Measurements from ENCODE around the gene TSPOAP1. TPM values are rescaled to one million over a fixed set of nuclear protein-coding genes. Genes with fewer than 3 reads are reported as not detected.

The TSPOAP1 gene
- total RNA-seq, 1 experiment from 2014 or later = not detected

GRCh38 chr17:58330997-58331814 is 2.6 kb upstream of the TSPOAP1 start:
- H3K4me1 Mint-ChIP-seq (ENCODE audit: insufficient read depth, unreplicated experiment) = no peaks in the 10 kb centered on the region
- TF ChIP-seq CTCF (IDR thresholded peaks at IDR 0.05; ENCODE audit: unreplicated experiment) = no peak
- POLR2A ChIA-PET = interaction anchor here (0.7 kb wide), 1 partner anchor 363 kb away, joined by 3 read pairs; no protein-coding TSS in a partner anchor
- no peak for DNase-seq (ENCODE audit: unreplicated experiment)
- intact Hi-C loops (cut with micrococcal nuclease) = no loop called here
- no peaks in the 10 kb centered on the region for H3K9me3 Mint-ChIP-seq (ENCODE audit: unreplicated experiment)
- H3K27me3 Mint-ChIP-seq (ENCODE audit: insufficient read depth, unreplicated experiment) = peaks cover 28% of the 10 kb centered on the region
- BruUV-seq (replicated peaks) = no TSS peak
- CTCF ChIA-PET = interaction anchor here (0.7 to 1.0 kb wide), 2 partner anchors 14 to 74 kb away, joined by 3 to 6 read pairs; no protein-coding TSS in a partner anchor
- H3K27ac Mint-ChIP-seq (ENCODE audit: low read depth, unreplicated experiment) = no peak overlapping the region
- H3K4me3 Mint-ChIP-seq (ENCODE audit: unreplicated experiment) = no peak overlapping the region
- H3K36me3 Mint-ChIP-seq (ENCODE audit: insufficient read depth, unreplicated experiment) = no peaks in the 10 kb centered on the region

DNA sequence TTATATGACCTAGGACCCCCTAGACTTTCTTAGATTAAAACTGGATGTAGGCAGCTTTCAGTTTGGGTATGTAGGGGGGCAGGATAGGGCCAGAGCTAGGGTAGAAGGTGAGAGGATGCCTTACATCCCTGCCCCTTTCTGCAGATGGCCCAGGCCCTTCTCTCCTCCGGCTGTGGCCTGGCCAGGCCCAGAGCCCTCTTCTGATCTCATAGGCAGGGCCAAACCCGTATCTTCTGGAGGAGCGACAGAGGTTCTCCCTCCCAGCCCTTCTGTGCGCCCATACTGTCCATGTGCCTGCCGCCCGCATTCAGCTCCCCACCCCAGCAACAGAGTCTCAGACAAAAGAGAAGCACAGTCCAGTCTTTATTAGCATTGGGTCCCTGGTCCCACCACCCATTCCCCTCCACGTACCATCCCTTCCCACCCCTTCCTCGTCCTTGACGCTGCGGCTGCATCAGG is 2.0 kb upstream of the TSPOAP1 start:
- TF ChIP-seq CTCF (IDR thresholded peaks at IDR 0.05; ENCODE audit: unreplicated experiment) = no peak
- ChIA-PET POLR2A (no interaction called here), CTCF (interaction anchor here (0.7 kb wide), 1 partner anchor 73 kb away, joined by 3 read pairs; no protein-coding TSS in a partner anchor)
- Mint-ChIP-seq H3K36me3 (ENCODE audit: insufficient read depth, unreplicated experiment) (no peaks in the 10 kb centered on the region), H3K9me3 (ENCODE audit: unreplicated experiment) (no peaks in the 10 kb centered on the region), H3K4me1 (ENCODE audit: insufficient read depth, unreplicated experiment) (no peaks in the 10 kb centered on the region), H3K27ac (ENCODE audit: low read depth, unreplicated experiment) (no peak overlapping the region), H3K4me3 (ENCODE audit: unreplicated experiment) (no peak overlapping the region), H3K27me3 (ENCODE audit: insufficient read depth, unreplicated experiment) (peaks cover 34% of the 10 kb centered on the region)
- BruUV-seq (replicated peaks) = no TSS peak
- intact Hi-C loops (cut with micrococcal nuclease) = no loop called here
- no peak for DNase-seq (ENCODE audit: unreplicated experiment)

- intact Hi-C loops (cut with micrococcal nuclease) = no loop called here
- no TSS peak for BruUV-seq (replicated peaks)
- DNase-seq (ENCODE audit: unreplicated experiment) = no peak
- TF ChIP-seq CTCF (IDR thresholded peaks at IDR 0.05; ENCODE audit: unreplicated experiment) = no peak
- H3K9me3 Mint-ChIP-seq (ENCODE audit: unreplicated experiment) = no peaks in the 10 kb centered on the region
- H3K27ac Mint-ChIP-seq (ENCODE audit: low read depth, unreplicated experiment) = no peak overlapping the region
- H3K4me3 Mint-ChIP-seq (ENCODE audit: unreplicated experiment) = no peak overlapping the region
- no peaks in the 10 kb centered on the region for H3K4me1 Mint-ChIP-seq (ENCODE audit: insufficient read depth, unreplicated experiment)
- H3K27me3 Mint-ChIP-seq (ENCODE audit: insufficient read depth, unreplicated experiment) = peaks cover 40% of the 10 kb centered on the region
- POLR2A ChIA-PET = no interaction called here
- H3K36me3 Mint-ChIP-seq (ENCODE audit: insufficient read depth, unreplicated experiment) = no peaks in the 10 kb centered on the region
- CTCF ChIA-PET = no interaction called here
These were observed 1.4 kb upstream of the TSPOAP1 start for GRCh38 chr17:58329810-58330537.

- Mint-ChIP-seq H3K4me1 (ENCODE audit: insufficient read depth, unreplicated experiment) (no peaks in the 10 kb centered on the region), H3K9me3 (ENCODE audit: unreplicated experiment) (no peaks in the 10 kb centered on the region), H3K36me3 (ENCODE audit: insufficient read depth, unreplicated experiment) (no peaks in the 10 kb centered on the region), H3K27me3 (ENCODE audit: insufficient read depth, unreplicated experiment) (peaks cover 43% of the 10 kb centered on the region), H3K4me3 (ENCODE audit: unreplicated experiment) (no peak overlapping the region), H3K27ac (ENCODE audit: low read depth, unreplicated experiment) (no peak overlapping the region)
- CTCF ChIA-PET = no interaction called here
- no peak for DNase-seq (ENCODE audit: unreplicated experiment)
- no TSS peak for BruUV-seq (replicated peaks)
- intact Hi-C loops (cut with micrococcal nuclease) = no loop called here
- POLR2A ChIA-PET = no interaction called here
- TF ChIP-seq CTCF (IDR thresholded peaks at IDR 0.05; ENCODE audit: unreplicated experiment) = no peak
These were observed 627 bp upstream of the TSPOAP1 start for GRCh38 chr17:58329035-58329809.
